HG02885 (cell line): ENCODE results near the gene SPTLC2.

Experiments used
- ATAC-seq: cut with Tn5 transposase; IDR thresholded peaks from one replicate; pipeline ENCODE4 v1.9.1; 2021; ENCODE audit warnings: mild to moderate bottlenecking; ENCODE audit not compliant: unreplicated experiment, poor library complexity

Gene SPTLC2

DNA sequence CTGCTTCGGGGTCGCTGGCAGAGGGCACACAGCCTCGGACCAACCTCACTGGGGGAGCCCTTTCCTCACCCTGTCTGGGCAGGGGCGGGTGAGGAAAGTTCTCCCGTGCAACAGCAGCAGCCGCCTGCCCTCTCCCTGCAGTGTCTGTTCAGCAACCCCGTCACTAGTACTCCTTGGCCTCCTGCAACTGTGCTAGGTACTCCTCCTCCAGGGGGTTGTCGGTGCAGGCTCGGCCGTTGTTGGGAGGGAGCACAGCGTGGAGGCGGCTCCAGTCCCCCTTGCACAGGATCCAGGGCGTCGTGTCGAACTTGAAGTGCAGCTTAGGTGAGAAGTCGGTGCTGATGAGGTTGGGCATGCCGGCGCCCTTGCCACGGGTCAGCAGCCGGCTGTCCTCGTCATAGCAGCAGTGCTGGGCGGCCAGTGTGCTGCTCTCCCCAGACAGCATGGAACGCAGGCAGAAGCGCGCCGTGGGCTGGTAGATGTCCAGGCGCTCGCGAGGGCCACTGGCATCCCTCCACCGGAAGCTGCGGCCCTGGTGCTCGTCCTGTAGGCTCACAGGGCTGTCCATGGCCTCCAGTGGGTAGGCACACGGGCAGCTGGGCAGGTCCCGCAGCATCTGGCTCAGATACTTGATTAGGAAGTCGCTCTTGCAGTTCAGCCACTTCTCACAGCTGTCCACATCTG lies 140.9 kb downstream of the SPTLC2 start:
- no peak for ATAC-seq

DNA sequence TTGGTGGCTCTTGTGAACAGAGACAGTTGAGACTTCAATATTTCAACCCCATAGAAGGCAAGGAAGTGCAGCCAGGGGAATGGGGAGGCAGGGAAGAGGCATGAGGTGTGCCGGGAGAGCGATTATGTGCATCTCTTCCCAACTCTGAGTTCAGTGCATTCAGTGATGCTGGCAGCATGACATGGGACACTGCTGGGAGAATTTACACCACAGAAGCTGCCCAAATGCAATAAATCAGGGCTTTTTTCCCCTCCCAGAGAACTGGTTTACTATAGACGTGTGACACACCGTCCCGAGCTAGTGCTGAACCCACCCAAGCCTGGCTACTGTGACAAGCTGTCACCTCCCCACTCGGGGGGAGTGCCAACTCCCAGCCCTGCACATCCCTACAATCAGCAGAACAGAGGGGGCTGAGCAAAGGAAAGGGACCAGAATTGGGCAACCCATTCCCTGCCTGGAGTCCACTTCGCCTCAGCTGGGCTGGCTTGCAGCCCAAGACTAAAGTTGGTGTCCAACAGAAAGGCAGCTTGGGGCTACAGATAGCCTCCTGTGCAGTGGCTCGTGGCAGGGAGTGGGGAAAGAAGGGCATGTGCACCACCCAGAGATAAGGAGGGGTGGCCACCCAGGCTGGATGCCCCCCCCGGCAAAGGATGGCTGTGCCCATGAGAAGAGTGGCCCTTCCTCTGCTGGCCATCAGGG lies 141.8 kb downstream of the SPTLC2 start:
- no peak for ATAC-seq

DNA sequence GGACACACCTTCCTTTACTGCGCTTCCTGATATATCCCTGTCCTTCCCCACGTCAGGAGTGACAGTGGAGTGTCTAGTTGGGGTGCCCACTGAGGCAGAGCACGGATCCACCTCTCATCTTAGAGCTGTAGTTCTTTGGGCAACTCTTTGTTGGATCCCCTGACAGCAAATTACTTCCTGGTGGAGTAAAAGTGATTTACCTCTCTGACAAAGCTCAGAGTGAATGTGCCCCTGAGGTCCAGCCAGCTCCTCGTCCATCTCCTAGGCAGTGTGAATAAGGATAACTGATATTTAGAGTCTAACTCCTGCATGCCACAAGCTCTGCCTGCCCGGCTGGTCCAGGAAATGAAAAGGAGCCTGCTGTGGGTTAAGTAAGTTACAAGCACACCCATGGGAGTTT lies 142.5 kb downstream of the SPTLC2 start:
- no peak for ATAC-seq

DNA sequence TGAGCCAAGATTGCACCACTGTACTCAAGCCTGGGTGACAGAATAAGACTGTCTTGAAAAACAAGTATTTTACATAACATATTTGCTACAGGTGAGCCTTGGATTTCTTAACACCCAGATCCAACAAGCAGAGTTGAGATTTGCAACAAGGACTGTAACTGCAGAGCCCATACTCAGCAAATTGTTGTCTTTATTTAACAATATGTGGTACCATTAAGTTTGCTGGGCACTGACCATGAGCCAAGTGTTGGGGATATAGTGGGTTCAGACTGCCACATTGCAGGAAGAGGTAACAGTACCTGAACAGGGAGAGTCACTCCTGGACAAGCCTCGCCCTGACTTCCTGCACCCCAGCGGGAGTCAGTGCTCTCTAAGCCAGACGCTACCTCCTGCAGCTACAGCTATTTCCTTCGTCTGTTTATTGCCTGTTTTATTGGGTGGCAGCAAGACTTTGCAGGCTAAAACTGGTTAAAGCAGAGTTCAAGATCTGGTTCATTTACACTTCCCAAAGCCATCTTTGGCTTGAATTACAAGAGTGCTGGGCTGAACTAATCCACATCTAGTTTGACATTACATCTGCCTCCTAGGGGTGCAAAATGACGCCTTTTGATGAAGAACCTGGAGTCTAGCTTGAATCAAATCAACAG lies 146.1 kb downstream of the SPTLC2 start:
- no peak for ATAC-seq

DNA sequence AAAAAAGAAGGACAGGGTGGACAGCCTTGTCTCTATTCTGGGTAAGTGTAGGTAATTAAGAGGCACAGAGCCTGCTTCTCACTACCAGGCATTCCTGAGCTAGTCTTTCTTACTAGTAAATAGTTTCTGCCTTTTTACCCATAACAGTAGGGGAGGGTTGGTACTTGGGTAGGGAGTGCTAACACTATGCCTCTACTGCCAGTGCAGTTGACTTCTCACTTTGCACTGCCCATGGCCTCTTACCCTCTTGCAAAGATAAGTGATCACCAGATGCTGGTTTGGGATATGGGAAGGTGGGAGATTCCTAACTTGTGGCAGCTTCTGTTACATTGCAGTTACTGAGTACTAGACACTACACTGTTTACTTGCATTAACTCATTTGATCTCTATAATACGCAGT lies 146.9 kb downstream of the SPTLC2 start:
- no peak for ATAC-seq

DNA sequence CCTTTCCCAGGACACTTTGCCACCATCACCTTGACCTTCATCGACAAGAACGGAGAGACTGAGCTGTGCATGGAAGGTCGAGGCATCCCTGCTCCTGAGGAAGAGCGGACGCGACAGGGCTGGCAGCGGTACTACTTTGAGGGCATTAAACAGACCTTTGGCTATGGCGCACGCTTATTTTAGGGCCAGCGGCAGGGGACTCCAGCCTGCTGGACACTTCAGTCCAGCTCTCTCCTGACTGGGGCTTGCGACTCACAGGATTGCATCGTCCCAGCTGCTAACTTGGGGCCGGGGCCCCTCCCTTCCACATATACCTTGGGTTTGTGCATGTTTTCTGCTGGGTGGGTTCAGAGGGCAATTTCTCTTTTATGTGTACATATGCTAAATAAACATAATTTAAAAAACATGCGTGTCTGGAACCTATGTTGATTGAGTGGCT lies 147.4 kb downstream of the SPTLC2 start:
- ATAC-seq = no peak

DNA sequence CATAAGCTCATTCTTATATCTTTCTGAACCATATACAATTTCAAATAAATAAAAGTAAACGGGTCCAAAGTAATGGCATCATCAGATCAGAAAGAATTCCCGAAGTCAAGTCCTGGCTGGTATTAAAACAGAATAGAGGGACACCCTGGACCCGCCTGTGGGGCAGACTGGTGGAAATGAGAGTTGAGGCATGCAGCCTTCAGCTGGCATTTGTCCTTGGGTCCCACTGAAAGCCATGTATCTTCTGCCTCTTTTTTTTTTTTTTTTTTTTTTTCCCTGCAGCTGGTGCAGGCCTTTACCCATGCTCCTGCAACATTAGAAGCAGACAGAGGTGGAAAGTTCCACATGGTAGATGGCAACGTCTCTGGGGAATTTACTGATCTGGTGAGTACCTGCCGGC lies 148.6 kb downstream of the SPTLC2 start:
- no peak for ATAC-seq

DNA sequence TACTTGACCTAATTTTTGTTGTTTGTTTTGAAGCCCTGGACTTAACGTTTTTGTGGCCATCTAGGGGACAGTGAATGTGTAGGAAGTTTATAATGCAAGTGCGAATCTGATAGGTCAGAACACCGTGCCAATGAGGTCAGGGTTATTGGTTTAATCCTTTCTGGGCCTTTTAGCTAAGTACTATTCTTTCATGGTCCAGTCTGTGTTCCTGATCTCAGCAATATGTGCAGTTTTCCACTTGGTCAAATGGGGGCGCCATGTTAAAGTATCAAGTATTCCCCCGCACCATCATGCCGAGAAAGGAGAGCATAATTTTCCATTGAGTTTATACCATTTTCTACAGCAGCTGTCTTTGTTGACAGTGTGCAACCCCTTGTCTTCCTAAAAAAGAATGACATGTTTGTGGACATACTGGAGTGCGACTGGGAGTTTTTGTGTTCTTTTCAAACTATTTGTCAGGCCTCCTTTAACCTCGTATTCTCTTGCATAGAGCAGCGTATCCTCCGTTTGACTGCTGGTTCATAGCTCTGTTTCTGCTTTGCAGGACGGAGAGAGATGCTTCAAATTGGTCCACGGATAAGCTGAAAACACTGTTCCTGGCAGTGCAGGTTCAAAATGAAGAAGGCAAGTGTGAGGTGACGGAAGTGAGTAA lies 157.2 kb downstream of the SPTLC2 start:
- ATAC-seq = no peak

DNA sequence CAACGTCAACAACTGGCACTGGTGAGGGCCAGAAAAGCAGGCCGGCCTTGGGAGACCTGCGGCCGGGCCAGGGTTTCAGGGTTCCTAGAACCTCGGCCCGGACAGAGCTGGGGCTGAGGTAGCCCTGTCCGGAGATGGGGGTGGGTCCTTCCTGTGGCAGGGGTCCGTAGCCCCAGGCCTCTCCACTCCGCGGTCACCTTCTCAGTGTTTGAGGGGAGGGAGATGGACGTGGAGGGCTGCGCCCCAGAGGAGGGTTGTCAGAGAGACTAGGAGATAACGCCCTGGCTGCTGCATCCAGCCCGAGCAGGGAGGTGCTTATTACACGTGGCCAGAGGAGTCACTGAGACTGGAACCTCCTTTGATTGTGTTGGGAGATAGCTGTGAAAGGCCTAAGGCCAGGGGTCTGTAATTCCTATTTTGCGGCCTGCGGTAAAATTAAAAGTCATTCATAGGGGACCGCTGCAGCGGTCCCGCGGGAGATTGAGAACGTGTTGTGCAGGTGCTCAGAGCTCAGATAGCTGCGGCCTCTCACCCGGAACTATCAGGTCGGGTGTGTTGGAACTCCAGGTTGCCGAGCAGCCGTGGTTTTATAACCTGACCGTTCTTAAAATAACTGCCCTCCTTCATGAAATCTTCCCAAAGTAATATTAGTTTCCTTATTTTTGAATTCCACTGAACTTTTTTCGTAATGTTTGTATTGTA lies 158.0 kb downstream of the SPTLC2 start:
- ATAC-seq = peak; percentile 20

DNA sequence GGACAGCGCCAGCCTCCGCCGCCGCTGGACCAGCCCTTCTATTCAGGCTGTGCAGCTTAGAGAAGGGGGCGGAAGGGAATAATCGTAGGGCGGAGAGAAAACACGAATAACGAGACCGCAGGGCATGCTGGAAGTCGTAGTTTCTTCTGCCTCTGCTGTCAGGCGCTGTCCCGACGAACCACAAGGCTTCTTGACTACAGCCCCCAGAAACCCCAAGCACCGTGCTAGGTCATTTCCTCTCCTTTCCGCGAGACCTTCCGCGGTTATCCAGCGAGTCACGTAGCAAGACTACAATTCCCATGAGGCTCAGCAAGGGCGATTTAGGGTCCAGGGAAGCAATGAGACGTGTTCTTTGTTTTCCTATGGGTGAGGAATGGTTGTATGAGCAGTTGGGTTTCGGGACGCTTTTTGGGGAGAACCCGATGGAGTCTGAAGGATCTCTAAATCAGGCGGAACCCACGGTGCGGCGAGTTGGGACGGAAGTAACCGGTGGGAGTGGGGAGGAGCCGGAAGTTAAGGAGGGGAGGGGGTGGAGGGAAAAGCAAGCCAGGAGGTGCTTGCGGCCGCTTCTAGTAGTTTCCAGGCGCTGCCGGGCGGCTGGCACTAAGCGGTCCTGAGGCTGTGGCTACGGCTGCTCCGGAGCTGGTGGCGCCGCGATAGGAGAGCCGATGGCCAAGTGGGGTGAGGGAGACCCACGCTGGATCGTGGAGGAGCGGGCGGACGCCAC lies 158.8 kb downstream of the SPTLC2 start, which contains the start of the genes AHSA1 and VIPAS39:
AHSA1 (plus strand) TSS at position 572 of the 727 bp plus-strand sequence; CDS start at position 669, 97 bp downstream.
VIPAS39 (minus strand) TSS at position 80 of the 727 bp plus-strand sequence. CDS start 3,499 bp downstream, outside the sequence.
- ATAC-seq = peak; percentile 92

DNA sequence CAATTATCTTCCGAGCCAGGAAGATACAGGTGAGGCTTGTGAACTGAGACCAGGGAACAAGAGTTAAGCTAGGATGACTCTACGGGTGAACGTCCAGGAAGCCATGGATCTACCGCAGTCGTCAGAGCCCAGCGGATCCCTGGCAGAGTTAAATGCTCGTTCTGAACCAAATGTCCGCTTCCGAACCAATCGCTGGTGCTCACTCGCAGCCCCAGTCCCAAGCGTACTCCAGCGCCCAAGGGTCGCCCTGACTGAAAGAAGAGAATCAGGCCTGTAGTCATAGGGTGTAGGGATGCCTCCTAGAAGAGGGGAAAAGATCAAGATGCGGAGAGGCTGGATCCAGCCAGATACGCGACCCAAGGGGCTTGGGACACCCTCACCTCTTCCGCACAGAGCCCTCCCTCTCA lies 159.3 kb downstream of the SPTLC2 start:
- no peak for ATAC-seq
